Hematopoietic multipotent progenitor cell treated with erythropoietin and hydrocortisone succinate and interleukin-3 and kit ligand, for 17 days (in vitro differentiated cells): ENCODE measurements around the gene SPRR5.

Source experiments
- DNase-seq: peaks from one replicate; pipeline ENCODE4 v3.0.0-alpha.2; 2015; ENCODE audit warnings: low spot score

SPRR5 gene

GRCh38 chr1:152983234-152983633, 36.2 kb downstream of the SPRR5 start:
- DNase-seq: no peak

GRCh38 chr1:152983743-152984142, 36.7 kb downstream of the SPRR5 start, which contains the start of gene SPRR1A:
Gene SPRR1A (plus strand): TSS chr1:152984081. CDS start chr1:152985231, 1,150 bp downstream.
- DNase-seq: no peak

DNA sequence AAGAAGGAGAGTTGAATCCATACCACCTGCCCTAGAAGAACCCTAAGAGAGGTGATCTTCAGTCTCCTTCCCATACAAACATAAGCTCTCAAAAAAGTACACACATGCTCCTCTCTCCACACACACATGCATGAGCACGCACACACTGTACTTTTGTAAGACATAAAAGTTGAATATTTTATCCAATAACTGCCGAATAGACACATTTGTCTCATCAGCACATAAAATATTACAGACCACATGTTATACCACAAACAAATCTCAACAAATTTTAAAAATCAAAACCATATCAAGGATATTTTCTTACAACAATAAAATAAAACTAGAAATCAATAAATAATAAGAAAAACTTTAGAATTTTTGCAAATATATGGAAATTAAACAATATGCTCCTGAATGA, 39.6 kb downstream of the SPRR5 start:
- no peak for DNase-seq

DNA sequence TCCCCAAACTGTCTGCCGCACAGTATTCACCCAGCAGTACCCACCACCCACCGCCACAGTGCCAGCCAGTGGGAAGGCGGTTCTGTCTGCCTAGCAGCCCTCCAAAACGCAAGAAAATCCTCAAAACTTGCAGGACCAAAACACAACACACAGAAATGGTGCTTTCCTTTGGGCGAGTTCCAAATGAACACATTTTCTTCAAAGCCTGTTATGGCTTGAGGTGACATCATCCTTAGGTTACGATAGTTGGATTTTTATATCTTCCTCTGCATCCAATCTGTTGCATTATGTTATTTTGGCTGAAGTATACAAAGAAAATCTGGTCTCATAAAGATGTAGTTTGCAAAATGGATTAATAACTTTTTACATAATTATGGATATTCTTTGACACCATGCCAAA, 46.2 kb downstream of the SPRR5 start:
- DNase-seq: no peak

DNA sequence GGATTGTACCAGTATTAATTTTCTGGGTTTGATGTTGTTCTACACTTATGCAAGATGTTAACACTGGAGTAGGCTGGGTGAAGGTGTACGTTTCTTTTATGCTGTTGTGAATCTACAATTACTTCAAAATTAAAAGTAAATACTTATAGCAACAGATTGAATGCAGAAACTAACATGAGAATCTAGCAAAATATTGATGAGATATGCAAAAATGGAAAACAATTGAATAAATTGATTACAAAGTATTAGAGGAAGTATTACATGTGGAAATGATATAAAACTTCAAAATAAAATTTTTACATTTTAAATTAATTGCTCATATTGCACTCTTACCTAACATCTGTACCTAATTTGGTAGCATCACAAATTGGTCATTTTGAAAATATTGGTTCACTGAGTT, 48.8 kb downstream of the SPRR5 start:
- DNase-seq: no peak

DNA sequence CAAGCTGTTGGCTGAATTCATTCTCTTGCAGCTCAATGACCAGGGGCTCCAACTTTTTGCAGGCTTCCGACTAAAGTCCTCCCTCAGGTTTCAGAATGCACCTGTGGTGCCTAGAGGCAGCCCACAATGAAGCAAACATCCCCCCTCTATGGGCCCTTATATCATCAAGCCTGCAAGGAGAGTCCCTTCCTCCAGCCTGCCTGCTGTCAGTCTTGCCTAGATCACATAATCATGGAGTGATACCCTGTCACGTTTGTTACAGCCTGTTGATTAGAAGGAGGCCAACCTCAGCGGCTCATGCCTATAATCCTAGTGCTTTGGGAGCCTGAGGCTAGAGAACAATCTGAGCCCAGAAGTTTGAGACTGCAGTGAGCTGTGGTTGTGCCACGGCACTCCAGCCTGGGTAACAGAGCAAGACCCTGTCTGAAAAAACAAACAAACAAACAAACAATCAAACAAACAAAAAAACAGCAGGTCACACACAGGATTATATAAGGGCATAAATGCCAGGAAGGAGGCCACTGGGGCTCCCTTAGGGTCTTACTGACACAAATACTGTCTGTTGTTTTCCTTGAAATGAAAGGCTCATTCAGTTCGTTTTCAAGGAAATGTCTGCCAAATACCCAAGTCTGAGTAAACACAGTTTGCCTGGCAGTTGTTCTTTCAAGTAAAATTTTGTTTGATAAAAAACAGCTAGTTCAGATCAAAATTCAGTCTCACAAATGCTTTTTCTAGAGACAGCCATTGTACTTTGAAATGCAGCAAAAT, 49.8 kb downstream of the SPRR5 start:
- DNase-seq: no peak

DNA sequence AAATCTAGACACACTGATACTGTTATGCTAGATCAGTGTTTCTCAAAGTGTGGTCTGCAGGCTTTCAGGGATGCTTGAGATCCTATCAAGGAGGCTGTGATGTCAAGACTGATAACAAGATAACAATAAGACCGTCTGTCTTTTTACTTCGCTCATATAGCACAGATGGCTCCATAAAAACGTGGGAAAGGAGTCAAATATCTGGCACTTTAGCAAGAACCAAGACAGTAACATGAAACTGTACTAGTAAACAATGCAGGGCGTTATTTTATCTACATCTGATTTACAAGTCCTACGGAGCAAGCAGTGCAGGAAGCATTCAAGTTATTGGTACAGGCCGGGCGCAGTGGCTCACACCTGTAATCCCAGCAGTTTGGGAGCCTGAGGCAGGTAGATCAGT, 50.9 kb downstream of the SPRR5 start:
- no peak for DNase-seq

DNA sequence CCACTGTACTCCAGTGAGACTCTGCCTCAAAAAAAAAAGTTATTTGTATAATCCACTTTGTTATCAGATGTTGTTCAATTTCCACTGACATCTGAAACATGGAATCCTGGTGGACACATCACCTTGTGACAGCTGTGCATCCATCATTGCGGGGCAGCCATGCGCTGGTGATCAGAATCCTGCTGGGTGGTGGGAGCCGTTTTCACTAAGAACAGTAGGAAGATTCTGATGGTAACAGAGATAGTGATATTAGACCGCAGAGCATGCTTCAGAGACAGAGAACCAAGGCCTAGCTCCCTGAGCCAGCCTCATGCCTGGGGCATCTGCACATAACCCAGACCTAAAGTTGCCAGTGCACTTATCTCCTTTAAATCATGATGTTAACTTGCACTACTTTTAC, 51.5 kb downstream of the SPRR5 start:
- DNase-seq: no peak
